ENCODE measurements around the gene OR1M1. TPM values are rescaled to one million over a fixed set of nuclear protein-coding genes. Genes with fewer than 3 reads are reported as not detected.

The OR1M1 gene
- total RNA-seq, 6 experiments from 2014 or later = not detected

GRCh38 chr19:9076901-9077300 is 10.0 kb upstream of the OR1M1 start:
- H3K4me3 Mint-ChIP-seq = no peak overlapping the region
- no peaks in the 10 kb centered on the region; the same call in none of the 2 replicates for H3K27me3 Mint-ChIP-seq (ENCODE audit: insufficient read depth)
- H3K27ac Mint-ChIP-seq = no peak overlapping the region
- no peaks in the 10 kb centered on the region for H3K9me3 Mint-ChIP-seq
- H3K36me3 Mint-ChIP-seq (ENCODE audit: low read depth) = no peaks in the 10 kb centered on the region
- no peak for TF ChIP-seq CTCF (IDR thresholded peaks at IDR 0.05)
- H3K4me1 Mint-ChIP-seq (ENCODE audit: low read depth) = peaks cover 12% of the 10 kb centered on the region
- DNase-seq = no peak

- TF ChIP-seq CTCF (IDR thresholded peaks at IDR 0.05) = no peak
- Mint-ChIP-seq H3K4me3 (no peak overlapping the region), H3K27ac (no peak overlapping the region), H3K9me3 (no peaks in the 10 kb centered on the region), H3K4me1 (ENCODE audit: low read depth) (peaks cover 12% of the 10 kb centered on the region), H3K36me3 (ENCODE audit: low read depth) (no peaks in the 10 kb centered on the region), H3K27me3 (ENCODE audit: insufficient read depth) (no peaks in the 10 kb centered on the region; the same call in none of the 2 replicates)
- no peak for DNase-seq
Observed at GRCh38 chr19:9078651-9079050, 8.2 kb upstream of the OR1M1 start.

- Mint-ChIP-seq H3K4me3 (no peak within 1 kb of the TSS), H3K27ac (no peak within 1 kb of the TSS), H3K27me3 (ENCODE audit: insufficient read depth) (no peaks in the 10 kb centered on the region), H3K4me1 (ENCODE audit: low read depth) (no peaks in the 10 kb centered on the region), H3K36me3 (ENCODE audit: low read depth) (peaks cover 6% of the 10 kb centered on the region), H3K9me3 (peaks cover 13% of the 10 kb centered on the region)
- TF ChIP-seq CTCF (IDR thresholded peaks at IDR 0.05) = no peak
- DNase-seq = no peak
Observed at GRCh38 chr19:9107375-9107774, 20.5 kb downstream of the OR1M1 start, which contains the start of gene OR7G2. TSS of gene OR7G2 (minus strand) at chr19:9107475. CDS start at chr19:9103243, 4,232 bp downstream.

- Mint-ChIP-seq H3K9me3 (peaks cover 10% of the 10 kb centered on the region), H3K27me3 (ENCODE audit: insufficient read depth) (no peaks in the 10 kb centered on the region; the same call in 1 of the 2 replicates), H3K36me3 (ENCODE audit: low read depth) (no peaks in the 10 kb centered on the region; the same call in 1 of the 2 replicates), H3K4me1 (ENCODE audit: low read depth) (no peaks in the 10 kb centered on the region), H3K27ac (no peak overlapping the region), H3K4me3 (no peak overlapping the region)
- no peak for TF ChIP-seq CTCF (IDR thresholded peaks at IDR 0.05)
- no peak for DNase-seq
Observed at GRCh38 chr19:9109959-9110358, 23.1 kb downstream of the OR1M1 start.

GRCh38 chr19:9115307-9115813 is 28.5 kb downstream of the OR1M1 start, which contains the start of gene OR7G1:
TSS of gene OR7G1 (minus strand) at chr19:9115763. CDS start at chr19:9115763, 0 bp downstream.
- no peaks in the 10 kb centered on the region for H3K4me1 Mint-ChIP-seq (ENCODE audit: low read depth)
- peaks cover 4% of the 10 kb centered on the region; the same call in 1 of the 2 replicates for H3K9me3 Mint-ChIP-seq

More at GRCh38 chr19:9115307-9115813, 28.5 kb downstream of the OR1M1 start, which contains the start of gene OR7G1:
- no peak for DNase-seq
- no peak for TF ChIP-seq CTCF (IDR thresholded peaks at IDR 0.05)
- Mint-ChIP-seq H3K27ac (no peak within 1 kb of the TSS), H3K4me3 (no peak within 1 kb of the TSS), H3K36me3 (ENCODE audit: low read depth) (no peaks in the 10 kb centered on the region; the same call in 1 of the 2 replicates), H3K27me3 (ENCODE audit: insufficient read depth) (no peaks in the 10 kb centered on the region; the same call in 1 of the 2 replicates)

All from HFFc6 (cell line).